Measurements from ENCODE around the gene TACC2.

- TF ChIP-seq CTCF (IDR thresholded peaks at IDR 0.05; ENCODE audit: borderline replicate concordance, extremely low read depth, low read length, poor library complexity, severe bottlenecking) (no peak), EZH2 (IDR thresholded peaks at IDR 0.05; ENCODE audit: borderline replicate concordance, low read depth, low read length, severe bottlenecking) (no peak)
These were observed 84.5 kb downstream of the TACC2 start for GRCh38 chr10:122073508-122073907.

Data from DND-41 (cell line).